Measurements from ENCODE around the gene RGS7. TPM values are rescaled to one million over a fixed set of nuclear protein-coding genes. Genes with fewer than 3 reads are reported as not detected.

Gene RGS7
- total and polyA plus RNA-seq, 2 of the 4 experiments (the other 2 are of a cell fraction) = 0.58 to 0.72 TPM

GRCh38 chr1:240980342-240980741 is 376.7 kb downstream of the RGS7 start:
- intact Hi-C loops (cut with micrococcal nuclease) = no loop called here
- H2BK120ac ChIP-seq (ENCODE audit: low read depth, low read length) = no peak overlapping the region
- H2AK5ac ChIP-seq (ENCODE audit: low read depth, low read length) = no peak overlapping the region
- dilution Hi-C loops (cut with HindIII; ENCODE audit: low sequenced_read_pairs, unreplicated experiment) = no loop called here
- POLR2A ChIA-PET (ENCODE audit: unreplicated experiment) = no interaction called here
- no CpG with 5 or more reads among the region's 1 CpG for WGBS, 2 experiments (ENCODE audit: extremely low coverage in 2 of 2, insufficient read length in 1 of 2)
- H2BK5ac ChIP-seq (ENCODE audit: low read depth, low read length, poor library complexity, severe bottlenecking) = no peak overlapping the region
- no peak overlapping the region for H3K14ac ChIP-seq (replicated peaks; ENCODE audit: low read depth, low read length)
- H3K9ac ChIP-seq (ENCODE audit: low read depth, low read length) = no peak overlapping the region
- no peaks in the 10 kb centered on the region for H3K9me3 ChIP-seq (ENCODE audit: control insufficient read depth, insufficient read depth, low read length)
- no peak overlapping the region for H2BK20ac ChIP-seq (ENCODE audit: low read depth, low read length)
- no TSS peak for BruUV-seq (replicated peaks)
- H2AFZ ChIP-seq (replicated peaks; ENCODE audit: low read length, poor library complexity) = no peak overlapping the region
- no peak for TF ChIP-seq RCOR1 (IDR thresholded peaks at IDR 0.05; ENCODE audit: insufficient replicate concordance, low read length)
- TF ChIP-seq FOS (IDR thresholded peaks at IDR 0.05; ENCODE audit: low read depth, low read length) = no peak
- TF ChIP-seq RAD21 (IDR thresholded peaks at IDR 0.05; ENCODE audit: low read length) = no peak
- TF ChIP-seq MAFK (IDR thresholded peaks at IDR 0.05; ENCODE audit: low read depth, low read length) = no peak
- TF ChIP-seq MAZ (IDR thresholded peaks at IDR 0.05; ENCODE audit: borderline replicate concordance, low read depth, low read length) = no peak
- no peak for TF ChIP-seq CEBPB (IDR thresholded peaks at IDR 0.05; ENCODE audit: low read depth, low read length)
- no peak for TF ChIP-seq NFE2L2 (IDR thresholded peaks at IDR 0.05; ENCODE audit: low read depth, low read length)
- no peak for TF ChIP-seq USF2 (IDR thresholded peaks at IDR 0.05; ENCODE audit: low read depth, low read length)
- TF ChIP-seq RFX5 (IDR thresholded peaks at IDR 0.05; ENCODE audit: low read depth, low read length) = no peak
- no peak for TF ChIP-seq CHD1 (IDR thresholded peaks at IDR 0.05; ENCODE audit: low read depth, low read length)
- no peak for TF ChIP-seq ELK1 (IDR thresholded peaks at IDR 0.05; ENCODE audit: borderline replicate concordance, low read depth, low read length)
- TF ChIP-seq POLR2A (IDR thresholded peaks at IDR 0.05; ENCODE audit: low read depth, low read length) = no peak
- TF ChIP-seq BHLHE40 (IDR thresholded peaks at IDR 0.05; ENCODE audit: low read depth, low read length) = no peak
- no peak for TF ChIP-seq SMC3 (IDR thresholded peaks at IDR 0.05; ENCODE audit: low read depth, low read length)
- no peak for TF ChIP-seq MXI1 (IDR thresholded peaks at IDR 0.05; ENCODE audit: borderline replicate concordance, low read depth, low read length)
- TF ChIP-seq CTCF (conservative IDR thresholded peaks at IDR 0.05; ENCODE audit: low read depth, low read length) = no peak
- DNase-seq (no peak), ATAC-seq (ENCODE audit: low read depth) (no peak)
- H3K18ac ChIP-seq (ENCODE audit: low read depth, low read length) = no peak overlapping the region
- H2BK15ac ChIP-seq (ENCODE audit: low read depth, low read length) = no peak overlapping the region
- no peaks in the 10 kb centered on the region for H3K36me3 ChIP-seq (ENCODE audit: control insufficient read depth, insufficient read depth, low read length)
- no peak overlapping the region for H3K27ac ChIP-seq (ENCODE audit: insufficient read depth, low read length)
- H3K4ac ChIP-seq (ENCODE audit: low read depth, low read length) = no peak overlapping the region
- in situ Hi-C loops (cut with MboI; ENCODE audit: low sequenced_read_pairs) = no loop called here
- H2AK9ac ChIP-seq (replicated peaks; ENCODE audit: low read depth, low read length, poor library complexity) = no peak overlapping the region
- no peak overlapping the region for H4K5ac ChIP-seq (ENCODE audit: low read depth, low read length)
- CTCF ChIA-PET = no interaction called here
- H4K91ac ChIP-seq (ENCODE audit: insufficient read depth, low read depth, low read length) = no peak overlapping the region
- no peak overlapping the region for H3K4me2 ChIP-seq (ENCODE audit: low read depth, low read length)
- H3K9me1 ChIP-seq (ENCODE audit: insufficient read depth, low read length) = no peaks in the 10 kb centered on the region
- no peak overlapping the region for H3K23ac ChIP-seq (ENCODE audit: low read depth, low read length)
- no peak overlapping the region for H3K56ac ChIP-seq (ENCODE audit: extremely low read depth, insufficient read depth, low read length)
- no peaks in the 10 kb centered on the region for H3K4me1 ChIP-seq (ENCODE audit: control insufficient read depth, insufficient read depth, low read length)
- no peaks in the 10 kb centered on the region for H3K79me1 ChIP-seq (ENCODE audit: low read depth in 1 of 2, low read length in 2 of 2)
- no peak overlapping the region for H3K4me3 ChIP-seq (ENCODE audit: insufficient read depth, low read depth, low read length)
- H4K8ac ChIP-seq (ENCODE audit: low read depth in 2 of 2, low read length in 2 of 2) = no peak overlapping the region
- no peaks in the 10 kb centered on the region for H3K27me3 ChIP-seq (ENCODE audit: control insufficient read depth, insufficient read depth, low read length)
- no peaks in the 10 kb centered on the region for H4K20me1 ChIP-seq (ENCODE audit: insufficient read depth, low read length)

Measured in IMR-90 (cell line).